K562 (cell line): ENCODE measurements around the gene HLTF. TPM values are rescaled to one million over a fixed set of nuclear protein-coding genes. Genes with fewer than 3 reads are reported as not detected.

Experiments used
- ATAC-seq: fragments of 200-7000 bp; cut with Tn5 transposase; 3 replicates; pipeline ENCODE4 v1.9.1; 2020; ENCODE audit warnings: moderate library complexity
- BruUV-seq: library from RNA; stranded (reverse); fragments of 400-500 nt; replicated peaks from 2 replicates; lab custom pipeline; 2021; lab: Mats Ljungman, UMichigan
- CTCF ChIA-PET: fragments of 300-600 bp; formaldehyde crosslinking; extraction: SDS; loops from one replicate; lab custom pipeline; 2021; ENCODE audit warnings: low intra/inter-chr PET ratio; lab: Yijun Ruan, JAX
- POLR2A ChIA-PET: fragments of 300-600, 350-650 bp; sonication (Branson Sonifier 250); formaldehyde crosslinking; extraction: SDS; loops from one replicate; lab custom pipeline; 2021; ENCODE audit warnings: antibody characterized with exemption, inconsistent platforms; lab: Yijun Ruan, JAX
- DNase-seq, 4 experiments: peaks; one replicate each; pipeline versions ENCODE4 v3.0.0 to v3.0.0-alpha.2; 2011 to 2018; ENCODE audit warnings: low spot score in 3 of 4, mixed read lengths in 3 of 4; ENCODE audit errors: extremely low read depth in 1 of 4
- FAIRE-seq: peaks from 2 replicates; lab custom pipeline; 2011; peaks lifted over from hg19 to GRCh38; lab: Jason Lieb, UNC
- H2AFZ ChIP-seq: 2 replicates; pipeline ENCODE4 v1.6.0; 2011; ENCODE audit warnings: low read depth, low read length, control low read depth, inconsistent platforms
- H3K27ac ChIP-seq: fragments of 200-600 bp; 3 replicates; pipeline ENCODE4 v1.8.0; 2011; ENCODE audit warnings: low read depth, mild to moderate bottlenecking, control low read depth, inconsistent platforms, low read length, moderate library complexity, mixed read lengths; ENCODE audit errors: extremely low read depth
- H3K27me3 ChIP-seq, 2 experiments: fragments of 300-600 bp in 1 of 2; 2 replicates in 1 of 2; 3 replicates in 1 of 2; pipeline versions ENCODE4 v1.6.0 to v1.8.0; 2011; ENCODE audit warnings: inconsistent platforms in 2 of 2, low read length in 2 of 2, mild to moderate bottlenecking in 1 of 2, mixed read lengths in 1 of 2, moderate library complexity in 1 of 2; ENCODE audit not compliant: control insufficient read depth in 2 of 2, insufficient read depth in 2 of 2
- H3K36me3 ChIP-seq: fragments of 300-600 bp; 3 replicates; pipeline ENCODE4 v1.8.0; 2011; ENCODE audit warnings: mild to moderate bottlenecking, low read length, inconsistent platforms; ENCODE audit not compliant: control insufficient read depth, insufficient read depth
- H3K4me1 ChIP-seq, 2 experiments: fragments of 200-600 bp in 1 of 2; replicated peaks in 1 of 2; 2 replicates in 1 of 2; 3 replicates in 1 of 2; pipeline versions ENCODE4 v1.5.1 to v1.8.0; 2011; ENCODE audit warnings: inconsistent platforms in 2 of 2, low read length in 2 of 2, mild to moderate bottlenecking in 1 of 2, mixed read lengths in 1 of 2, moderate library complexity in 1 of 2; ENCODE audit not compliant: control insufficient read depth in 2 of 2, insufficient read depth in 2 of 2
- H3K4me2 ChIP-seq: 2 replicates; pipeline ENCODE4 v1.6.1; 2011; ENCODE audit warnings: low read length, control low read depth, inconsistent platforms, mixed read lengths; ENCODE audit not compliant: insufficient read depth
- H3K4me3 ChIP-seq: fragments of 200-600 bp; sonication (generic), shearing (Covaris generic); 2 replicates; pipeline ENCODE4 v1.5.1; 2016; ENCODE audit warnings: control low read depth, inconsistent platforms
- H3K79me2 ChIP-seq: fragments of 200-600 bp; 3 replicates; pipeline ENCODE4 v1.8.0; 2011; ENCODE audit warnings: low read length, inconsistent platforms; ENCODE audit not compliant: control insufficient read depth, insufficient read depth
- H3K9ac ChIP-seq, 2 experiments: 2 replicates each; pipeline versions ENCODE4 v1.6.0 to v1.6.1; 2011; ENCODE audit warnings: low read depth in 2 of 2, low read length in 2 of 2, control low read depth in 1 of 2, inconsistent platforms in 1 of 2, mild to moderate bottlenecking in 1 of 2, mixed read lengths in 1 of 2; ENCODE audit not compliant: insufficient read depth in 1 of 2
- H3K9me1 ChIP-seq: one replicate; pipeline ENCODE4 v1.6.0; 2011; ENCODE audit warnings: inconsistent platforms, mild to moderate bottlenecking, low read length, moderate library complexity; ENCODE audit not compliant: control insufficient read depth, insufficient read depth
- H3K9me3 ChIP-seq: replicated peaks from 2 replicates; pipeline ENCODE4 v1.5.1; 2011; ENCODE audit warnings: low read depth, low read length, inconsistent platforms; ENCODE audit not compliant: control insufficient read depth, insufficient read depth
- H4K20me1 ChIP-seq: replicated peaks from 2 replicates; pipeline ENCODE4 v1.6.1; 2011; ENCODE audit warnings: low read length, inconsistent platforms, mixed read lengths; ENCODE audit not compliant: control insufficient read depth, insufficient read depth
- HMG20A ChIP-seq: fragments of 450-650 bp; formaldehyde crosslinking; conservative IDR thresholded peaks from 2 replicates; pipeline ENCODE4 v1.4.0; 2020; ENCODE audit warnings: mild to moderate bottlenecking, mixed read lengths
- RBM39 ChIP-seq: fragments of 200-400 bp; formaldehyde crosslinking; optimal IDR thresholded peaks from 2 replicates; pipeline ENCODE3; 2018; ENCODE audit warnings: low read depth, low read length
- RREB1 ChIP-seq: fragments of 250-450 bp; sonication (Bioruptor Pico); IDR thresholded peaks from 2 replicates; pipeline ENCODE4 v1.4.0; 2020
- SIRT6 ChIP-seq: IDR thresholded peaks from one replicate; pipeline ENCODE4 v1.6.1; 2012; ENCODE audit warnings: low read depth, mild to moderate bottlenecking, control low read depth, inconsistent platforms, low read length, moderate library complexity
- SMAD1 ChIP-seq: fragments of 150-350 bp; IDR thresholded peaks from 2 replicates; pipeline ENCODE4 v1.6.1; 2014; ENCODE audit warnings: low read length, low read depth; ENCODE audit not compliant: partially characterized antibody
- TEAD1 ChIP-seq, 2 experiments: fragments of 450-650 bp in 1 of 2; sonication (generic) in 1 of 2; formaldehyde crosslinking; IDR thresholded peaks; 2 replicates each; pipeline versions ENCODE4 v1.4.0 to v1.8.0; 2020 to 2022; ENCODE audit warnings: mild to moderate bottlenecking in 2 of 2, missing genetic modification reagents in 1 of 2
- ZBTB12 ChIP-seq: fragments of 250-450 bp; sonication (Bioruptor Pico); IDR thresholded peaks from 2 replicates; pipeline ENCODE4 v1.4.0; 2020
- ZNF586 ChIP-seq: fragments of 450-650 bp; formaldehyde crosslinking; conservative IDR thresholded peaks from 2 replicates; pipeline ENCODE4 v1.4.0; 2020; ENCODE audit warnings: mild to moderate bottlenecking, moderate library complexity
- WGBS: fragments of 100-300 bp; shearing (Covaris generic); methylation state at CpG from one replicate; pipeline ENCODE4 v1.1.6; 2016; ENCODE audit warnings: low coverage, mixed read lengths; ENCODE audit not compliant: insufficient coverage; ENCODE audit errors: missing lambda C conversion rate; 5-methylcytosine and 5-hydroxymethylcytosine counted together
- in situ Hi-C: fragments of 300-500 bp; cut with MboI; formaldehyde crosslinking; loops from 4 replicates; pipeline ENCODE4 v1.15.0; 2018; ENCODE audit warnings: inconsistent platforms, mixed read lengths
- intact Hi-C: fragments of 100-400 bp; cut with micrococcal nuclease; formaldehyde crosslinking; loops from 2 replicates; pipeline ENCODE4 v1.14.2; 2022
- polyA plus RNA-seq, 8 experiments: library from polyadenylated mRNA; depleted of rRNA in 4 of 8; stranded (reverse) in 5 of 8; unstranded in 3 of 8; fragments of >200 nt; fragmentation: Nextera tagmentation in 2 of 8; fragmentation: Illumina TruSeq in 1 of 8; extraction: Ambion mirVana in 2 of 8; extraction: Trizol in 1 of 8; gene quantifications; 2 replicates each; pipeline versions ENCODE4 v1.2.1 to v1.2.3, GENCODE V29; 2011 to 2014; ENCODE audit warnings: inconsistent platforms in 1 of 8, missing spikeins in 1 of 8
- total RNA-seq, 7 experiments: library from RNA; depleted of rRNA in 6 of 7; stranded (reverse); fragments of >200 nt in 6 of 7; fragmentation: Illumina TruSeq in 2 of 7; extraction: Trizol in 2 of 7; gene quantifications; 2 replicates each; pipeline versions ENCODE4 v1.2.1 to v1.2.3, GENCODE V29; 2011 to 2021; ENCODE audit warnings: low replicate concordance in 1 of 7
- TF ChIP-seq, protein P1 (sequence below): fragments of 250-450 bp; sonication (Bioruptor Pico); IDR thresholded peaks from 2 replicates; pipeline ENCODE4 v1.6.1; 2021; ENCODE audit warnings: mild to moderate bottlenecking
- TF ChIP-seq, protein P2 (sequence below): sonication (generic); formaldehyde crosslinking; IDR thresholded peaks from 2 replicates; pipeline ENCODE4 v1.9.0; 2022; ENCODE audit warnings: mild to moderate bottlenecking, missing genetic modification reagents
- TF ChIP-seq, protein P3 (sequence below): fragments of 450-650 bp; formaldehyde crosslinking; conservative IDR thresholded peaks from 2 replicates; pipeline ENCODE4 v1.4.0; 2022; ENCODE audit warnings: mild to moderate bottlenecking, missing genetic modification characterization

Gene HLTF
- total and polyA plus RNA-seq, 9 of the 15 experiments (the other 6 are each of a cell fraction or from before 2014, with no cell fraction given) = 35.1 to 82.4 (median 50.4) TPM

DNA sequence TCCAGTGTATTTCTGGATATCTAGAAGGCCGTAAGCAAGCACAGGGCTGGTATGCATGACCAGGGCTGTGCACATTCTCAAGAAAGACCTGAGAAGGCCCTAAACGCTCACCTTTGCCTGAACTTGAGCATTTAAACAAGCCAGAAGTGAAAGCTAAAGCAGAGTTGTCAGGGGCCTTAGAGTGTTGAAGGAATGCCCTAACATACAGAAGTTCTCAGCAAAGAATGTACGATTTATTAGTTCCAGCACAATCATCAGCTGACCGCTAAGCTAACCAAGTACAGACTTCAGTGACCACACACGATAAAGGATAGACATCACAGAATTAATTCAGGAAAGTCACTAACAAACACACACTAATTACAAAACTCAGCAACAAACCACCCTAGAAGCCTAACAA is 8.7 kb downstream of the HLTF start:
- no peak overlapping the region for H3K4me2 ChIP-seq
- H4K20me1 ChIP-seq = 0 out of 2 replicates have a peak, but pooled peaks cover 12% of the 10 kb centered on the region
- in situ Hi-C loops = no loop called here
- H3K9me3 ChIP-seq = no peaks in the 10 kb centered on the region
- peaks cover 74% of the 10 kb centered on the region for H3K36me3 ChIP-seq
- no peak overlapping the region for H3K4me3 ChIP-seq
- CTCF ChIA-PET = no interaction called here
- H3K27ac ChIP-seq = no peak overlapping the region
- peaks cover 3 to 8% of the 10 kb centered on the region in 2 experiments; a peak in 2 of 5 replicates for H3K4me1 ChIP-seq
- peaks cover 69% of the 10 kb centered on the region for H3K79me2 ChIP-seq
- H2AFZ ChIP-seq = no peak overlapping the region
- H3K9me1 ChIP-seq = no peaks in the 10 kb centered on the region
- intact Hi-C loops = no loop called here
- H3K27me3 ChIP-seq = no peaks in the 10 kb centered on the region
- POLR2A ChIA-PET = interaction anchor here (0.6 to 1.4 kb wide), 8 partner anchors 12 to 129 kb away, joined by 3 to 6 read pairs (median 4); no protein-coding TSS in a partner anchor
- no peak for ATAC-seq
- H3K9ac ChIP-seq = no peak overlapping the region
- BruUV-seq = no TSS peak
- WGBS = 88% methylated on average over 5 of the region's 5 CpGs
- DNase-seq = no peak
- FAIRE-seq = no peak
- TF ChIP-seq RBM39 = no peak
- no peak for TF ChIP-seq SIRT6
- TF ChIP-seq RREB1 (CRISPR knock-in tag) = no peak
- TF ChIP-seq ZNF586 (CRISPR knock-in tag) = no peak
- TF ChIP-seq, protein P1, sequence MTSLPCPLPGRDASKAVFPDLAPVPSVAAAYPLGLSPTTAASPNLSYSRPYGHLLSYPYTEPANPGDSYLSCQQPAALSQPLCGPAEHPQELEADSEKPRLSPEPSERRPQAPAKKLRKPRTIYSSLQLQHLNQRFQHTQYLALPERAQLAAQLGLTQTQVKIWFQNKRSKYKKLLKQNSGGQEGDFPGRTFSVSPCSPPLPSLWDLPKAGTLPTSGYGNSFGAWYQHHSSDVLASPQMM (CRISPR knock-in tag) = no peak
- TF ChIP-seq ZBTB12 = no peak
- no peak for TF ChIP-seq HMG20A (CRISPR knock-in tag)
- TF ChIP-seq, protein P2, sequence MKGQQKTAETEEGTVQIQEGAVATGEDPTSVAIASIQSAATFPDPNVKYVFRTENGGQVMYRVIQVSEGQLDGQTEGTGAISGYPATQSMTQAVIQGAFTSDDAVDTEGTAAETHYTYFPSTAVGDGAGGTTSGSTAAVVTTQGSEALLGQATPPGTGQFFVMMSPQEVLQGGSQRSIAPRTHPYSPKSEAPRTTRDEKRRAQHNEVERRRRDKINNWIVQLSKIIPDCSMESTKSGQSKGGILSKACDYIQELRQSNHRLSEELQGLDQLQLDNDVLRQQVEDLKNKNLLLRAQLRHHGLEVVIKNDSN (CRISPR knock-in tag) = no peak
- TF ChIP-seq SMAD1 = no peak
- TF ChIP-seq TEAD1 (CRISPR knock-in tag; IDR thresholded peaks at IDR 0.05) = no peak
- TF ChIP-seq, protein P3, sequence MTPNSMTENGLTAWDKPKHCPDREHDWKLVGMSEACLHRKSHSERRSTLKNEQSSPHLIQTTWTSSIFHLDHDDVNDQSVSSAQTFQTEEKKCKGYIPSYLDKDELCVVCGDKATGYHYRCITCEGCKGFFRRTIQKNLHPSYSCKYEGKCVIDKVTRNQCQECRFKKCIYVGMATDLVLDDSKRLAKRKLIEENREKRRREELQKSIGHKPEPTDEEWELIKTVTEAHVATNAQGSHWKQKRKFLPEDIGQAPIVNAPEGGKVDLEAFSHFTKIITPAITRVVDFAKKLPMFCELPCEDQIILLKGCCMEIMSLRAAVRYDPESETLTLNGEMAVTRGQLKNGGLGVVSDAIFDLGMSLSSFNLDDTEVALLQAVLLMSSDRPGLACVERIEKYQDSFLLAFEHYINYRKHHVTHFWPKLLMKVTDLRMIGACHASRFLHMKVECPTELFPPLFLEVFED (CRISPR knock-in tag) = no peak
